ENCODE results near the gene PHC2.

- TF ChIP-seq TCF12 (IDR thresholded peaks at IDR 0.05; ENCODE audit: low read depth) (no peak), EP300 (IDR thresholded peaks at IDR 0.05; ENCODE audit: borderline replicate concordance) (no peak), RAD21 (IDR thresholded peaks at IDR 0.05; ENCODE audit: low read depth) (no peak), TAF1 (IDR thresholded peaks at IDR 0.05; ENCODE audit: low read depth) (no peak), USF1 (IDR thresholded peaks at IDR 0.05) (no peak), MAX (IDR thresholded peaks at IDR 0.05) (no peak), CREB1 (IDR thresholded peaks at IDR 0.05; ENCODE audit: low read depth) (no peak), EGR1 (IDR thresholded peaks at IDR 0.05) (no peak), REST (IDR thresholded peaks at IDR 0.05; ENCODE audit: low read depth) (no peak)
These were observed 69.2 kb downstream of the PHC2 start for GRCh38 chr1:33361532-33362235.
